NCI-H2107 (cell line): ENCODE data around the gene CGNL1.

Experiments used
- DNase-seq: peaks from one replicate; lab custom pipeline; 2025; lab: John Stamatoyannopoulos, UW

Gene CGNL1, protein sequence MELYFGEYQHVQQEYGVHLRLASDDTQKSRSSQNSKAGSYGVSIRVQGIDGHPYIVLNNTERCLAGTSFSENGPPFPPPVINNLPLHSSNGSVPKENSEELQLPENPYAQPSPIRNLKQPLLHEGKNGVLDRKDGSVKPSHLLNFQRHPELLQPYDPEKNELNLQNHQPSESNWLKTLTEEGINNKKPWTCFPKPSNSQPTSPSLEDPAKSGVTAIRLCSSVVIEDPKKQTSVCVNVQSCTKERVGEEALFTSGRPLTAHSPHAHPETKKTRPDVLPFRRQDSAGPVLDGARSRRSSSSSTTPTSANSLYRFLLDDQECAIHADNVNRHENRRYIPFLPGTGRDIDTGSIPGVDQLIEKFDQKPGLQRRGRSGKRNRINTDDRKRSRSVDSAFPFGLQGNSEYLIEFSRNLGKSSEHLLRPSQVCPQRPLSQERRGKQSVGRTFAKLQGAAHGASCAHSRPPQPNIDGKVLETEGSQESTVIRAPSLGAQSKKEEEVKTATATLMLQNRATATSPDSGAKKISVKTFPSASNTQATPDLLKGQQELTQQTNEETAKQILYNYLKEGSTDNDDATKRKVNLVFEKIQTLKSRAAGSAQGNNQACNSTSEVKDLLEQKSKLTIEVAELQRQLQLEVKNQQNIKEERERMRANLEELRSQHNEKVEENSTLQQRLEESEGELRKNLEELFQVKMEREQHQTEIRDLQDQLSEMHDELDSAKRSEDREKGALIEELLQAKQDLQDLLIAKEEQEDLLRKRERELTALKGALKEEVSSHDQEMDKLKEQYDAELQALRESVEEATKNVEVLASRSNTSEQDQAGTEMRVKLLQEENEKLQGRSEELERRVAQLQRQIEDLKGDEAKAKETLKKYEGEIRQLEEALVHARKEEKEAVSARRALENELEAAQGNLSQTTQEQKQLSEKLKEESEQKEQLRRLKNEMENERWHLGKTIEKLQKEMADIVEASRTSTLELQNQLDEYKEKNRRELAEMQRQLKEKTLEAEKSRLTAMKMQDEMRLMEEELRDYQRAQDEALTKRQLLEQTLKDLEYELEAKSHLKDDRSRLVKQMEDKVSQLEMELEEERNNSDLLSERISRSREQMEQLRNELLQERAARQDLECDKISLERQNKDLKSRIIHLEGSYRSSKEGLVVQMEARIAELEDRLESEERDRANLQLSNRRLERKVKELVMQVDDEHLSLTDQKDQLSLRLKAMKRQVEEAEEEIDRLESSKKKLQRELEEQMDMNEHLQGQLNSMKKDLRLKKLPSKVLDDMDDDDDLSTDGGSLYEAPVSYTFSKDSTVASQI

DNA sequence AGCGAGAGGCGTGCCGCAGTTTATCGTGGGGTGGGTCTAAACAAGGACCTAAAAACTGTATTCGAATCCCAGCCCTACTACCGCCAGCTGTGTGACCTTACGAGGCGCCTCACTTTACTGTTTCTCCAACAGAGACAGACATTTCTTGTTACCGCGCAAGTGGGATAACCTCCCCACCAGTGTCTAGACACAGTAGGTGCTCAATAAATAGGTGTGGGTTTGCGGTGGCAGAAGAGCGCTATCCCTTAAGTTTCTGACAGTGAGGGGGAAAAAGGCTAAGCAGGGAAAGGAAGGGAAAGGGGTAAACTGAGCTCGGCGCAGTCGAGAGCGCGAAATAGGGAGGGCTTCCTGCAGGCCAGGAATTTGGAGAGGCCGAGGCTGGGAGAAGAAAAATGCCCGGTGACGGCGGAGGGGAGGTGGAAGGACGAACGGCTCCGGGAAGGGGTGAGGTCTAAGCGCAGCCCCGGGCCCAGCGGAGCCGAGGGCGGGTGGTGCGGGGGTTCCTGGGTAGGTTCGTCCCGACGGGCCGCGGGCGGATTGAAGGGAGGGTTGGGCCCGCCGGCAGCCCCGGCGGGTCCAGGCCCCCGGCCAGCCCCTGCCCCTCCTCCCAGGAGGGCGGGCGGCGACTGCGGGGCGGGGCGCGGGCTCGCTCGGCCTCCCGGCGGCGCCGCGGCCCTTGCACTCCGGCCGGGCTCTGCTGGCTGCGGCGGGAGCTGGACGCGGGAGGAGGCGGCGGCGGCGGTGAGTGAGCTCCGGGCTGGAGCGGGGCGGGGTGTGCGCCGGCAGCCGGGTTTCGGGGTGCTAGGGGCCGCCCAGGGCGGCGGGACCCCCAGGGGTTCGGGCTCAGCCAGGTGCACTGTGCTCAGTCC, at the start of gene CGNL1:
Gene CGNL1, plus strand, starts transcription at position 679 of the 869 bp plus-strand sequence. CDS start 61,495 bp downstream, outside the sequence.
- no peak for DNase-seq

DNA sequence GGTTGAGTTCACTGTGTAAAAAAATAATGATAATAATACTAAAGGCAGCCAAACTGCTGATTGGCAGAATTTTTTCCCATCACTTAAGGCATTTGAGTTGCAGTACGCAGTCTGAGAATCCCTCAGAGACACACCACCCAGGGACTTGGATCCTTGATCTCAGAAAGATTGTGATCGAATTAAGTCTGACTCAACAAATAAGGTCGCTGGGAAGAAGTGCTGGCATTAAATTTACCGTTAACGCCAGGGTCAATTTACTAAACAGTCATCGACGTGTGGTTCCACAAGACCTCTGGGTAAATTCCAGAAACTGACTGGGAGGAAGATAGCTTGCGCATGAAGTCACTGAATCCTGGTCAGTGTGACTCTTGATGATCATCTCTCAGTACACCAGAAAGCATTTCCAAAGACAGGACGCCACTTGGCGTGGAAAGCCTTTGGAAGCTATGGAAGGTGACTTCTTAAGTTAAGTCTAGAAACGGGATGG, 48.3 kb upstream of the CGNL1 start:
- no peak for DNase-seq

DNA sequence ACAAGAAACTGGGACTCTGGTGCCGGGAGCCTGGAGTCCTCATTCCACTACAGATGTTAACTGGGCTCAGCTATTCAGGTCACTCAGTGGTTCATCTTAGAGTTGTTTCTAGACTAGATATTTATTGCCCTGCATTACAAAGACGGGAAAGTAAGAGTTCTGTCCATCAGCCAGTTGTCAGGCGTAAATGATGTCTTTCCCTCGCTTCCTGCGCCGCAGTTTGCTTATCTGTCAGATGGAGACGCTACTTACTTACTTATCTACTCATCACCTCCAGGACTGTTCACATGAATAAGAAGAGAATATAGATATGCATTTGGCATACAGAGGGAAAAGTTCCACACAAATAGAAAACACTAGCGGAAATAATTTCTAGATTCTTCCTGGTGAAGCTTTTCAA, 47.8 kb upstream of the CGNL1 start:
- no peak for DNase-seq

DNA sequence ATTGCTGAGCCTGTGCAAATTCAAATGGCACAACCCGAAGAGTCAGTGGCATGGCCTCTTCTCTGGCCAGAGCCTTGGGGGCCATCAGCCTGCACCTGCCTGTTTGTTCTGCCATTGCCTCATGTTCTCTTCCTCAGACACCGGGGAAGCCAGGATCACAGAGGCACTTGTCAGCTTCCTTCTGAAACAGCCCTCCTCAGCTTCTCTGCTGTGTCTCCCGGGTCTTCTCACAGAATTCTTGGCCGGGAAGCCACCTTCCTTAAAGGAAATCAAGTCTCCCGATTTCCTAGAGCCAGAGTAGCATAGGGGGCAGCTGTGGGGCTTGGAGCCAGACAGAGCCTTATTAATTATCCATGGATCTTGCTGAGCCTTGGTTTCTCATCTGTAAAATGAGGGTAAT, 47.4 kb upstream of the CGNL1 start:
- no peak for DNase-seq

DNA sequence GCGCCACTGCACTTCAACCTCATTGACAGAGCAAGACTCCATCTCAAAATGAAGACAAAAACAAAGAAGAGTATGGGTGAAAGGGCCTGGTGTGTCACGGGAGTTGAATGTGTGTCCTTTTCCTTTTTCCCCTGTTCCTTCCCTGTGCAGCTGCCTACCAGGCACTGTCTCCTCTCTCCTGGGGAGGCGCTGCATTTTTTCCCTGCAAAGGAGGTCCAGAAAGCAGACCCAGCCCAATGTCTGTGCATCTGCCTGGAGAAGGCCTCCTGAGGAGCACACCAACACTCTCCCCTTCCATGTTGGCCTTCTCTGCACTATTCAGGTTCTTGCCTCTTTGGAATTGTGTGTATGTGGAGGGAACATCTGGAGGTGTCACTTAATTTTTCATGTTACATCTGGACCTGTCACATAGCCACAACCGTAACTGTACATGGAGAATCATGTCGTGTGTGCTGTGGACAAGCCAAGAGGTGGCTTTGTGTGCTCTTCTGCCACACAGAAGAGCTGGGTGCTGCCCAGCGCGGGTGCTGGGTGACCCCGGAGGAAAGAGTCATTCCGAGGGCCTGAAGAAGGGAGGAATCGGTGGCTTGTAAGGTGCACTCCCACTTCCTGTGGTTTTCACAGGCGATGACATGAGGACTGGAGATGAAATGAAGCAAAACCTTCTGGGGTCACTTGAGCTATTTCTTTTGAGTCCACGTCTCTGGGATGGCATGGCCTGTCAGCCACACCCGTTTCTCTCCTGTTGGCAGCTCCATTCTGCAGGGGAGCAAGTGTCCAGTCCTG, 46.5 kb upstream of the CGNL1 start:
- DNase-seq, result no peak

DNA sequence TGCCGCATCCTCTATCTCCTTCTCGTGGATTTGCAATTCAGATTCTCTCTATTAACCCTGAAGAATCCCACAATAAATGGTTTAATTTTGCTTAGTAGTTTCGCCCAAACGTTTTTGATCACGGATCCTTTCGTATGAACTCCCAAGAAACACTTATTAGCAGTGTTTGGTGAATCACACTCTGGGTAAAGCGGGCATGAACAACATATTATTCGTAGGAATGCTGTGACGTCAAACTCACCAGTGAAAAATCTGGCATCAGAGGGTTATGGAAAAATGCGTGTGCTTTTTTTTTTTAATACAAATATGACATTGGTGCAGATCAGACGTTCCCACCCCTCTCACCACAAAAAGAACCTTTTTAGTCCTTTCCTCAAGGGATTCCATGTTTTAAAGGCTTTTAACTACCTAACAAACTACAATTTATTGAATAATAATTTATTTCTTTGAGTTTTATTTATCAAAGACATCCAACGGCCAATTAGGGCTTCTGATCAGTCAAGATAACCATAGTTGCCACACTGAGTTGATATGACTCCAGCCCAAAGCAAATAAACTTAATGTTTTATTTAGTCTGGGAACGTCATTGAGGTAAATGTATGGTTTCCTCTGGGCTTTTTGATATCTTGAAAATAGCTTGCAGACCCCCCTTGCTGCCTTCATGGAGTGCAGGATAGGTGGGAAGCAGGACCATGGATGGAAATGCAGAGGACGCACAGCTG, 45.5 kb upstream of the CGNL1 start:
- no peak for DNase-seq

DNA sequence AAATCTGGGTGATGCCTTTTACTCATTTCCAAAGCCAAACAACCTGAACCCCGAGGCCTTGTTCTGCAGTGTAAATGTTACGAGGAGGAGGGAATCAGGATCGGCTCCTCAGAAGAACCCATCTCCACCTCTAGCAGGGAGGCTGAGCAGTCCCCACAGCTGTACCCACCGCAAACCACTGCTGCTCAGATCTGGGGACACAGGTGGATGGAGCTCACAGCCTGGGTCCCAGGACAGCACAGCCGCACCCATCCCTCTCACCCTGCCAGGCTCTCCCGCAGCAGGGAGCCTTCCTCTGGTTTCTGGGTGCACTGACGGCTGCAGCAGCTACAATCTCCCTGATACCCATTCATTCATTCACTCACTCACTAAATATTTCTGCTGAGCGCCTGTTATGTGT, 44.0 kb upstream of the CGNL1 start:
- DNase-seq, result no peak

DNA sequence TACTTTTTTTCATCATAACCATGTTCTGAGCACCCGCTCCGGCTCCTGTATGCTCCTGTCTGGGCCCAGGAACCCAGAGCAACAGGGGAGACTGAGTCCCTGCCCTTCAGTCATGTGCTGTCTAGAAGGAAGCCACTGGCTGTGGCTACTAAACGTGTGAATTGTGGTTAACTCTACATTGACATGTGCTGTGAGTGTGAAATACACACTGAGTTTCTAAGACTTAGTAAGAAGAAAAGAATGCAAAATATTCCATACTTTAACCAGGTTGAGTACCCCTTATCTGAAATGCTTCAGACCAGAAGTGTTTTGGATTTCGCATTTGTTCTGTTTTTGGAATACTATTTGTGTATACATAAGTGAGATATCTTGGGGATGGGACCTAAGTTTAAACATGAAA, 42.8 kb upstream of the CGNL1 start:
- no peak for DNase-seq

DNA sequence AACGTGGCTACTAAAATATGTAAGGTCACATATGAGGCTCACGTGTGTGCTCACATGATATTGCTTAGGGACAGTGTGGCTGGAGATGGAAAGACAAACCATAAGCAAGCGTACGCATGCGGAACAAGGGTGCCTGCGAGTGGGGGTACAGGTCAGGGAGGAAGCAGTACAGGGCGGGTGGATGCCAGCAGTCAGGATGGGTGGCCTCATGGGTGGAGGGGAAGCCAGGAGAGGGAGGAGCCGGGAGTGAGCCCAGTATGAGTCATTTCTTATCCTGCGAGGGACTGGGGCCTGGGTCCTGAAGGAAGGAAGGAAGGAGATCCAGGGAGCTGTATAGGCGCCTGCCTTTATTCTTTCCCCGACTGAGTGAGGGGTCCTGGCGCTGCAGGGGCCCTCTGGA, 42.0 kb upstream of the CGNL1 start:
- DNase-seq, result no peak

DNA sequence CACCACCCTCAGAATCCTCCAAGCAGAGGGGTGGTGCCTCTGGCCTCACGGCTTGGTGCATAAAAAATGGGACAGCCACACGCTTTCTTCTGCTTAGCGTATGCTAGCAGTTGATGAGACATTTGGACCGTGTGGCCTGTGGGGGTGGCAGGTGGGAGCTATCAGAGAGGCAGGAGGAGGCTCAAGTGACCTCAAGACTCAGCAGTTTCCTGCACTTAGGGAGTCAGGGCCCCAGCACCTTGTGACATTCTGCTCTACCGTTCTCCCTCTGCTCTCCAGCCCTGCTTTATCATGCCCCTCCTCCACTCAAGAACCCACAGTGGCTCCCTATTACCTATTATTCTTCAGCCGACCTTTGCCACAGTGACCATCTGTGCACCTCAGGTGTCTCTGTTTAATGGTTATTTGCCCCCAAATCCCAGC, 41.0 kb upstream of the CGNL1 start:
- no peak for DNase-seq

DNA sequence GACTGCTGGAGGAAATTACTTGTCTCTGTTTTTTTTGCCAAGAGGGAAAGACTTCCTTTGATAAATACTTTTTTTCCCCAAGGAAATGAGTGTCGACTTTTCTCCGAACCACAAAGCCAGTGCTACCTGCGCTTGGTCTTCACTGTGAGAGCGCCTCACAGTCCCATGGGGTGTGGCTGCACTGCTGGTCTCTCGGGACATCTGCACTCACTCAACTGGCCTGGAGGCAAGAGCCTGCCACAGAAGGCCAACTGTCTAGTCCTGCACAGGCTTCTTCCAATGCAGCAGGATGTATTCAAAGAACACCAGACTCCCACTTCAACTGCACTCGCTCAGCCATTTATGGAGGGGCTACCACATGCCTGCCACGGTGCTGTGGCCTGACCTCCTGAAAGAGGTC, 40.6 kb upstream of the CGNL1 start:
- no peak for DNase-seq

DNA sequence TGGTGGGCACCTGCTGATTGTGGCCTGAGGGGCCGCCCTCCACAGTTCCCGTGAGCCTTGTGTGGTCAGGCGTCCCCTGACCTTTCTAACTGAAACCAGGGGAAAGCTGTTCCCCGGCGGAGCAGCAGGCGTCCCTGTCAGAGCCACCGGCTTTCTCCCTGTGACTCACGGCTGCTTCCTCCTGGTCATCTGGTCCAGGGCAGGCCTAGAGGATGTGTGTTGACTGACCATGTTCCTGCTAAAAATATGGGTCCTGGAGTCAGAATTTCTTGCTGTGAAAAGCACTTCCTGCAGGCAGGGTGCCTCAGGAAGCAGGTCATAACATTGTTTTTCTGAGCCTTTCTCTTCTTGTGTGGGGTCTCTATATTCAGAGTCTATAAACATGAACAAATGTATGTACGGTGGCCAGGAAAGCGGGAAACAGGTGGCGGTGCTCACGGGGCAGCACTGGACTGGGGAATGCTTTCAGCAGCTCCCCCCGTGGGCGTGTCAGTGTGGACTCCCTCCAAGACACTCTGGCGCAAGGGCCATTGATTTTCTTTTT, 38.4 kb upstream of the CGNL1 start:
- DNase-seq, result no peak

DNA sequence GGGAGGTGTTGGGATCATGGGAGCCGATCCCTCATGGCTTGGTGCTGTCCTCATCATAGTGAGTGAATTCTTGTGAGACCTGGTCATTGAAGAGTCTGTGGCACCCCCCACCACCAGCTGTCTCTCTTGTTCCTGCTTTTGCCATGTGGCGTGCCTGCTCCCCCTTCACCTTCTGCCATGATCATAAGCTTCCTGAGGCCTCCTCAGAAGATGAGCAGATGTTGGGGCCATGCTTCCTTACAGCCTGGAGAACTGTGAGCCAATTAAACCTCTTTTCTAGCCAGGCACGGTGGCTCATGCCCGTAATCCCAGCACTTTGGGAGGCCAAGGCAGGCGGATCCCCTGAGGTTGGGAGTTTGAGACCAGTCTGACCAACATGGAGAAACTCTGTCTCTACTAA, 37.0 kb upstream of the CGNL1 start:
- DNase-seq, result no peak

DNA sequence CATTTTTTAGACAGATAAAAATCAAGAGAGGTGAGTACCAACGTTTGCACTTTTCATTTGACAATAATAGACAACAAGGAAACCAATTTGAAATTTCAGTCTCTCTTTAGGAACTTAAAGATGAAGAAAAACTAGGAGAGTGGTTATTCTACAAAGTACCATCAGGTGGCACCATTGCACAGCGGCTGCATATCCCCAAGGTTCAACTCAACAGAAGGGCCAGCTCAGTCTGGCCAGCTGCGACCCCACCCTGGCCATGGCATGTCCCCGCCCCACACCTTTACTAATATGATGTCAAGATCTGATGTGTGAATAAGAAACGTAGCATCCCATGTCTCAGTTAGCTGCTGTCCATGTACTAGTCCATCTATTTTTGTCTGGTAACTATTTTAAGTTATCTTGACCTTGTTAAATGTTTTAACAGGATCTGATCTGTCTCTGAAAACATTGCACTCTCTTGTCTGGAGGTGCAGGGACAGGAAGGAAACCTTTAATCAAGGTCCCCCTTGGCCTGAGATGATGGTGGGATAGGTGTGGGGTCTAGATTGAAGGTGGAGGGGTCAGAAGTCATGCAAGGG, 35.5 kb upstream of the CGNL1 start:
- DNase-seq, result no peak

DNA sequence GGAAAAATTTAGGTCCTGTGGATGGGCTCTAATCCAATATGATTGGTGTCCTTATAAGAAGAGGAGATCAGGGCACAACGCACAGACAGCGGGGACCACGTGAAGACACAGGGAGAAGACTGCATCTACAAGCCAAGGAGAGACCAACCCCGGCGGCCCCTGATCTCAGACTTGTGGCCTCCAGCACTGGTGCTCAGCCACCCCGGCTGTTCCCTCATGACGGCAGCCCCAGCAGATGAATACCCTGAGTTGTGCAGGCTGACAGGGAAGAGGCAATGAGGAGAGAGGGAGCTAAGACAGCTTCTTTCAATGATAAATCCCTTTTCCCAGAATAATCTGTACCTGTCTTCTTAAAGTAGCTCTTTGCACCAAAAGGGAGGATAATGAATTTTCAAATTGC, 33.3 kb upstream of the CGNL1 start:
- no peak for DNase-seq

DNA sequence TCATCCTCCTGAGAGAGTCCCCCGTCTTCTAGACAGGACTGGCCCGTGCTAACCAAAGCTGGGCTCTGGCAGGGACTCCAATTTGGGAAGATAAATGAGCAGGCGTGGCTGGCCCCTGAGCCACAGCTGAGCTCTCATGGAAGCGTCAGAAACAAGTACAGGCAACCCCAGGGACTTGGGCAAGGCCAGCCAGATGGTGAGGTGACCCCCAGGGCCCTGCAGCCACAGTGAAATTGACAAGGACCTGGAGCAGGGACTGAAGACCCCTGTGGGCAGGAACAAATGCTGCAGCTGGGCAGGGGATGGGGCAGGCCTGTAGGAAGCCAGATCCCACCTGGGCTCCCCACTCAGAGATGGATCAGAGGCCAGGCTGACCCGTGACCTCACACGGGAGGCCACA, 32.8 kb upstream of the CGNL1 start:
- DNase-seq, result no peak

DNA sequence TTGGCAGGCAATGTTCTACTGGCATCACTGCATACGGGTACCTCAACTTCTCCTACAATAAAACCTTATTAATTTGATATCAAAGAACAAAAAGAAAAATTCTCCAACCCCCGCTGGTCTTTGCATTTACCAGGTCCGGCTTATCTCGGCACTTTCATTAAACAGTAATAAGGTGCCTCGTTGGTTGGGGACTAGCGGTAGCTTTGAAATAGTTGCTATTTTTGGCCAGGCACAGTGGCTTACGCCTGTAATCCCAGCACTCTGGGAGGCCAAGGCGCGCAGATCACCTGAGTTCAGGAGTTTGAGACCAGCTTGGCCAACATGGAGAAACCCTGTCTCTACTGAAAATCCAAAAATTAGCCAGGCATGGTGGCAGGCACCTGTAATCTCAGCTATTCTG, 32.0 kb upstream of the CGNL1 start:
- DNase-seq, result no peak

DNA sequence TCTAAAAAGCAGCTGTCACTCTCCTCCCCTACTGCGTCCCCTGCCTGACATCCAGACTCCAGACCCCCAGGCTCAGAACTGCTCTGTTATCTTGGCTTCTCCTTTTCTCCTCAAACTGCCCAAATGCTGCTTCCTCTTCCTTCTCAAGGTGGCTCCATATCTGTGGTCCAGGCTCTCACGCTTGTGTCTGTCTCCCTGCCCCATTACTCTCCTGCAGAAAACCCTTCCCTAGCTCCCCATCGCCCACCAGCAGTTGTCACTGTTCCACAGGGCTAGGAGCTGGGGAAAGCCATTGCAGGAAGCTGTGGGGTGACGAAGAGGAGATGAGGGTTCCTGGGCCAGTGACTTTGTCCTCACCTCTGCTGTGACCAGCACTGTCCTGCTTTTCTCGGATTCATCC, 30.7 kb upstream of the CGNL1 start:
- no peak for DNase-seq

DNA sequence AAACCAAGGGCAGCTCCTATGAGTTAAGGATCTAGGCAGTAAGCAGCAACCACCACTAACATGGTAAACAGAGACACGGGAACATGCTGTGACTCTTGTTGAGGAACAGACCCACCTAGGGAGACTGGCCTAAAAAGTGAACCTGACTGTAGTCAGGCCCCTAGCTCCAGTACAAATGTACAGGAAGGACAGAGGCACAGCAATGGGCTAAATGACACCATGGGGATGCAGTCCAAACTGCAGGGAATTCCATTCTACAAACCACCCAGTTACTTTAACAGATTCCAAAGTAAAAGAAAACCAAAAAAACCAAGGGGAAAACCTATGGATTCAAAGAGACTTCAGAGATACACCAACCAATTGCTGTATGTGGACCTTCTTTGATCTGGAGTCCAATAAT, 28.2 kb upstream of the CGNL1 start:
- DNase-seq, result no peak
